GM12801 (cell line): ENCODE measurements around the gene SPOCK1.

ENCODE experiments used
- CTCF ChIP-seq: IDR thresholded peaks from one replicate; pipeline ENCODE4 v1.5.1; 2011; ENCODE audit warnings: control low read depth; ENCODE audit not compliant: insufficient read length; ENCODE audit errors: extremely low read depth

The SPOCK1 gene

GRCh38 chr5:136927571-136927970 lies 571.6 kb downstream of the SPOCK1 start:
- TF ChIP-seq CTCF = no peak

- no peak for TF ChIP-seq CTCF
Measured at GRCh38 chr5:136926073-136926472, 573.1 kb downstream of the SPOCK1 start.
